HPDE6-E6E7 (cell line): Measurements from ENCODE around the gene DMRTC2.

Source experiments
- DNase-seq: peaks from one replicate; pipeline ENCODE4 v3.0.0; 2011; ENCODE audit warnings: missing footprints; ENCODE audit errors: extremely low spot score

Gene DMRTC2

GRCh38 chr19:41847351-41848105, 2.7 kb downstream of the DMRTC2 start:
- no peak for DNase-seq

DNA sequence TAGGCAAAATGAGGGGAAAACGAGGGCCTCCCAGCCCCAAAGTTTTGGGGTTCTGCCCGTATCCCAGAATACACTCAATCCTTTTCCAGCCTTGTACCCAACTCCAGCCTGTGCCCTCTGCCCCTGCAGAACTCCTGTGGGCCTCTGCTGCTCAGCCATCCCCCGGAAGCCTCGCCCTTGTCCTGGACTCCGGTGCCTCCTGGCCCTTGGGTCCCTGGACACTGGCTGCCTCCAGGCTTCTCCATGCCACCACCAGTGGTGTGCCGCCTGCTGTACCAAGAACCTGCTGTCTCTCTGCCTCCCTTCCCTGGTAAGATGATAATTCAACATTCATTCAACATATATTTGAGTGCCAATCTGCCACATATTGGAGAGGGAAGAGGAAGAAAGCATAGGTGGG, 3.8 kb downstream of the DMRTC2 start:
- no peak for DNase-seq

DNA sequence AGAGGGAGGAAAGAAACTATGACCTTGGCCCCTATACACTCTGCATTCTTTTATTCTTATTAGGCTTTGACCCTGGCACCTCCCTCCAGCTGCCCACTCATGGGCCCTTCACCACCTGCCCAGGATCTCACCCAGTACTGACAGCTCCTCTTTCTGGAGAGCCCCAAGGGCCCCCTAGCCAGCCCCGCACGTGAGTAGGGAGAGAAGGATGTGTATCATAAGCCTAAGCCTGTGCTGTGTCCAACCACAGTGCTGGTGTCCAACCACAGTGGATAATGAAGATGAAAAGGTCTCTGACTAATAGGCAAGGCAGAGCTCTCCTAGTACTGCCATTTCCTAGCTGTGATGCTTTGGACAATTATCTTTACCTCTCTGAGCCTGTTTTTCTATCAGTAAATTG, 4.2 kb downstream of the DMRTC2 start:
- no peak for DNase-seq

DNA sequence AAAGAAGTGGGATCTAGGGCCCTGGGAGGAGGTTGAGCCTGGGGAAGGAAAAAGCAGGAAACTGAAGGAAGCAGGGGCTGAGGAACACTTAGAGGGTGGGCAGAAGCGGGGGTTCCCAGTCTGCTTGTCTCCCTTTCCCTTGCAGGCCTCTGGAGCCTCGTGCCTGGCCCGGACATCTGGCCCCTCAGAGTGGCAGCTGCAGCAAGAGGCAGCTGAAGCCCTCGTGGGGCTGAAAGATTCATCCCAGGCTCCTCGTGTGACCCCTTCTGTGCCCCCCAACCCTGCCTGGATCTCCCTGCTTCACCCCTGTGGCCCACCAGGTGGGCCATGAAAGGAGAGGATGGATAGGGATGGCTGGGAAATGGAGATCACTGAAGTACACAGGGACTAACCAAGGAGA, 5.5 kb downstream of the DMRTC2 start:
- DNase-seq, result no peak

DNA sequence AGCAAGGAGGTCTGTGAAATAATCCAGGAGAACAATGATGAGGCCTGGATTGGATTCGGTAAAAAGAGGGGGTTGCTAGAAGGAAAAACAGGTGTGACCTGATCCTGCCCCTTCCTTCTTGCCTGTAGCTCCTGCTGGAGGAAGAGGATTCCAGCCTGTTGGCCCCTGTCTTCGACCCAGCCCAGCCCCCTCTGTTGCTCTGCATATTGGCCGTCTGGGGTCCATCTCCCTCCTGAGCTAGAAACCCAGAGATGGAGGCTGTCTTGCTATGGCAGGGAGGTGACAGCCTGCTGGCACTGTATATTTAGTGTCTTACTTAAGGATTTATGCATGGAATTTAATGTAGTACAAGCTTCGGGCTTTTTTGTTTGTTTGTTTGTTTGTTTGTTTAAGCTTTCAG, 6.6 kb downstream of the DMRTC2 start:
- DNase-seq, result no peak

DNA sequence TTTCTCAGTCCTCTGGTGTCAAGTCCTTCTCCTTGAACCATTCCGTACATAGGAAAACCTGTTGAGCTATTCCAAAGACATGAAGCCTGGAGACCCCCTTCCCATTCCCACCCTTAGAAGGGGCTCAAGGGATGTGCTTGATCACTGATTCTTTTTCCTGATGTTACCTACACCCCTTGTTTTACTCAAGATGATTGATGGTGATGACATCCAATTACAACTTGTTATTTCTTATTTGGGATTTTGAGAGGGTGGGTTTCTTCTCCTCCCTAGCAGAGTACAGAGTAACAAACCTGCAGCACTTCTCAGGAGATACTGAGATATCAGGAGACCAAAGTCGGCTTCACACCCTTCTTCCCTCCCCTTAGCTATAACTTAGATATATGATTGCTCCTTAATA, 8.5 kb downstream of the DMRTC2 start:
- no peak for DNase-seq

DNA sequence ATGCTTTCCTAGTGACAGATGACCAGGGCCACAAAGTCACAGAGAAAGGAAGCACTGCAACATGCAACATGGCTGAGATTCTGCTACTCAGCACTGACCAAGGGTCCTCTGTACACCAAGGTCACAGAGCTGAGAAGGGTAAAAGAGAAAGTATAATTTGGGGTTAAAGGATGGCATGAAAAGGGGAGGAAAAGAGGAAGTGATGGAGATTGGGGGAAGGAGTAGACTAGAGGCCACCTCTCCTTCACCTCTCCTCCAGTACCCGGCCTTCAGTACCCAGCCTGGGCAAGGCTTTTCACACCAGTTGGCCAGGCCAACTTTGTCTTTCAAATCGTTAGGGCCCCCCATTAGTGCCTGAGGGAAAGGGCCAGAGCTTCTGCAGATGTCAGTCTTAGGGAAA, 8.9 kb downstream of the DMRTC2 start:
- DNase-seq, result no peak

DNA sequence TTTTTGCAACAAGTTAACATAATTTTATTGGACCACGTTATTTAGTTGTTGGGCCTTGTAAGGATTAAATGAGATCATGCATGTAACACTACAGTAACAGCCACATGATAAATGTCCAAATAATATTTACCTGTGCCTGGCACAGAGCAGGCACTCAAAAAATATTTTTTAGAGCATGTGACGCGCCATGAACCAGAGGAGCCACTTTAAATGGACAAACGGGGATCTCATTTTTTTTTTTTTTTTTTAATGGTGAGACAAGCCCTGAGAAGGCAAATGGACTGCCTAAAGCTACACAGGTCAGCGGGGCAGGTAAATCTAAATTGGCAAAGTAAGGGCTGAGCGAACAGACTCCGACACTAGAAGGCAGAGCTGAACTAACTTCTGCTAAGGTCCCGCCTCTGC, 14.4 kb downstream of the DMRTC2 start:
- no peak for DNase-seq

- DNase-seq, result peak; percentile 95
Measured at GRCh38 chr19:41859618-41860418, 15.0 kb downstream of the DMRTC2 start, which contains the start of gene RPS19. RPS19 (plus strand) TSS chr19:41860255; CDS start chr19:41860775, 520 bp downstream.

DNA sequence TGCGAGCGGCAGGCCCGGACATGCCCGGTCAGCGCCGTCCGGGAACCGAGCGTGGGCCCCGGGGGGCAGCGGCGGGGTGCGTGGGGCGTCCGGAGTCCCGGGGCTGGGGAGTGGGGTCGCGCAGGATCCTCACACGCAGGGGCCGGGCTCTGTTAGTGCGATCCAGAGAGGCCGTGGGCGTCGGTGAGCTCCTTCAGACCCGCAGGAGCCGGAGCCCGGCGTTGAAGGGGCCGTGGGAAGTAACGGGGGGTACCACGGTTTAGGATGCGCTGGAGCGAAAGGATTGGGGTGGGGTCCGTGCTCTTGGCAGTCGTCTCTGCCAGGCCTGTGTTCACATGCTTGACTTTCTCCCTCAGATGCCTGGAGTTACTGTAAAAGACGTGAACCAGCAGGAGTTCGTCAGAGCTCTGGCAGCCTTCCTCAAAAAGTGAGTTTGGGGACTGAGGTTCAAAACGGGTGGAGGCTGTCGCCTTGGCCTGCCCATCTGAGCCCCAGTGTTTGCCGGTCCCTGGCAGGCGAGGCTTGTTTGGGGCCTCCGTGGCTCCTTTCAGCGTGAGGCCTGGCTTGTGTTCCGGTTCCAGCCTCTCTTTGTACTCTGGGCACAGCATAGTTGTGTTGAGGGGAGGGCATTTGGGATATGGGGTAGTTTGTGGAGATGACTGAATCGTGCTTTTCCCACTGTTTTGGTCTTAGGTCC, 15.7 kb downstream of the DMRTC2 start:
- DNase-seq, result no peak

DNA sequence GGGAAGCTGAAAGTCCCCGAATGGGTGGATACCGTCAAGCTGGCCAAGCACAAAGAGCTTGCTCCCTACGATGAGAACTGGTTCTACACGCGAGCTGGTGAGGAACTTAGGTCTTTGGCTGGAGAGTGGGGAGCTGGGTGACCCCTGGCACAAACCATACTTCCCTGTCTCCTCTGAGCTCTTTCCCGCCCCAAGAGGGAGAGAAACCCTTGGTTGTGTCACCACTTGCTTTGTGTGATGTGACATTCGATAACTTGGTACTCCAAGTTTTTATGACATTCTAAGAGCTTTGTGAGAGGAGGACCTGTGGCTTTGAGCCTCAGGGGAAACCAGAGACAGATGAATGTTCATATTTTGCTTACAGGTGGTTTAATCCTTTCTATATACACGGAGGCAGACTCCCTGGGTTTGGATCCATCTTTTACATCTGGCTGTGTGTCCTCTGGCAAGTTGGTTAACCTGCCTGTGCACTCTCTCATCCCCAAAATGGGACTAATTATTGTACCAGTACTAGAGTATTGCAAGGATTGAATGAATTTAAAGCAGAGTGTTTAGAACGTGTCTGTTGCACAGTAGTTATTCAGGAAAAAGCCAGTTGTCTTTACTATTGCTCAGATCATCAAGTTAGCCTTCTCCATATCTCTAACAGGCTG, 16.4 kb downstream of the DMRTC2 start:
- DNase-seq, result no peak

DNA sequence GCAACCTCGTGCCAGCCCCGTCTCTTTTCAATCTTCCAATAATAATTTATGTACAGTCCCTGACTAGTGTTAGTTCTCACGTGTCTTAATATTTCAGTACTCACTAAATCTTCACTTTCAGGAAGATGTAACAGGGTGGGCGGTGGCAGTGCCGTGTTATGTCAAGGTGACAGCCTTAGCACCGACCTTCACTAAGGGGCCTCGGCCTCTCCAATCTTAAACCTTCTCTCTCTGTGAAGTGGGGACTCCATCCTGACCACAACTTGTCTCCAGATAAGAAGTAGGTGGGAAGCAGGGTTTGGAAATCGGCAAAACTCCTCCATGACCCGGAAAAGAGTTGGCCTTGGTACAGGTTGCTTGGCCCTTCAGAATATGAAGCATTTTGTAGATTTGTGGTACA, 17.0 kb downstream of the DMRTC2 start:
- no peak for DNase-seq

DNA sequence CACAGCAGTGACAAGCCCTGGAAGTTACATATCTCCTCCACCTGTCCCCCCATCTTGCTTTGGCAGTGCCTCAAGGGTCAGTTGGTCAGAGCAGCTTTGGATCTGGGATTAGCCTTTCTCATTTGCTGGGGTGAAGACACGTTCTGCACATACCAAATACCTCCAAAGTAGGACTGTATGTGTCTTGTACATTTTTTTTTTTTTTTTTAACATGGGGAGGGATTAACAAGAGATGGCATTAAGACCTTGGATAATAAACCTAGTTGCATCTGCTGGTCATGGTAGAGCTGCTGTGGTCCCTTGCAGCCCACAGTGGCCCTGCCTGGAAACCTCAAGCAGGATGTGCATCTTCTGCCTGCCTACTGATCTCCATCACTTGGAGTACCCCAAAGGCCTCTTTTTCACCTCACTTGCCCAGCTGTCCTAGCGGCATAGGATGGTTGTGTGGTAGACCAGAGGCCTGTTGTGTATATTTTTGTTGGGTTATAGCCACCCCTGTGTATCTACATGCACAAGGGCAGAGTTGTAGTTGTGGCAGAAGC, 17.7 kb downstream of the DMRTC2 start:
- DNase-seq, result no peak

GRCh38 chr19:41863209-41863931, 18.5 kb downstream of the DMRTC2 start:
- no peak for DNase-seq

- no peak for DNase-seq
Measured at GRCh38 chr19:41864374-41864773, 19.5 kb downstream of the DMRTC2 start.

- DNase-seq, result no peak
Measured at GRCh38 chr19:41866284-41866683, 21.4 kb downstream of the DMRTC2 start.

- DNase-seq, result no peak
Measured at GRCh38 chr19:41868120-41868988, 23.5 kb downstream of the DMRTC2 start.

DNA sequence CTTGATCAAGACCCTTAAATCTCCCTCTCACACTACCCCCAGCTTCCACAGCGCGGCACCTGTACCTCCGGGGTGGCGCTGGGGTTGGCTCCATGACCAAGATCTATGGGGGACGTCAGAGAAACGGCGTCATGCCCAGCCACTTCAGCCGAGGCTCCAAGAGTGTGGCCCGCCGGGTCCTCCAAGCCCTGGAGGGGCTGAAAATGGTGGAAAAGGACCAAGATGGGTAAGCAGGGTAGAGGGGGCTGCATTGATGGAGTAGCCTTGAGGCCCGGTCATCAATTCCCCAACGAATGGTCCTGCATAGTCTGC, 24.1 kb downstream of the DMRTC2 start:
- no peak for DNase-seq

GRCh38 chr19:41869374-41869955, 24.6 kb downstream of the DMRTC2 start:
- DNase-seq, result no peak

GRCh38 chr19:41870401-41870873, 25.6 kb downstream of the DMRTC2 start:
- DNase-seq, result no peak
